Neural cell (in vitro differentiated cells): ENCODE data around the gene C10orf62. TPM values are rescaled to one million over a fixed set of nuclear protein-coding genes. Genes with fewer than 3 reads are reported as not detected.

Experiments
- H2AFZ ChIP-seq: fragments of 200-600, 300-800 bp; sonication (generic), shearing (Covaris generic); 2 replicates; pipeline ENCODE4 v1.6.0; 2014; ENCODE audit warnings: low read depth, mild to moderate bottlenecking, antibody characterized with exemption, low read length, moderate library complexity
- H3F3A ChIP-seq: fragments of 200-600 bp; shearing (Covaris generic); 2 replicates; pipeline ENCODE4 v1.6.1; 2016; ENCODE audit warnings: mild to moderate bottlenecking, moderate library complexity, mixed read lengths, antibody characterized with exemption, low read length; ENCODE audit not compliant: insufficient read depth, poor library complexity, severe bottlenecking
- H3K27ac ChIP-seq: fragments of 200-600, 300-800 bp; sonication (generic), shearing (Covaris generic); 2 replicates; pipeline ENCODE4 v1.5.1; 2014; ENCODE audit warnings: mild to moderate bottlenecking, low read length, moderate library complexity
- H3K27me3 ChIP-seq: fragments of 300-800, 200-600 bp; sonication (generic), shearing (Covaris generic); 2 replicates; pipeline ENCODE4 v1.6.0; 2014; ENCODE audit warnings: mild to moderate bottlenecking, low read depth, low read length, moderate library complexity; ENCODE audit not compliant: insufficient read depth
- H3K36me3 ChIP-seq: fragments of 300-800, 200-600 bp; sonication (generic), shearing (Covaris generic); 2 replicates; pipeline ENCODE4 v1.5.1; 2014; ENCODE audit warnings: mild to moderate bottlenecking, antibody characterized with exemption, low read length, moderate library complexity; ENCODE audit not compliant: insufficient read depth
- H3K4me2 ChIP-seq: fragments of 300-800, 200-600 bp; sonication (generic), shearing (Covaris generic); 2 replicates; pipeline ENCODE4 v1.6.0; 2014; ENCODE audit warnings: mild to moderate bottlenecking, low read length
- H3K4me3 ChIP-seq: fragments of 300-800, 200-600 bp; sonication (generic), shearing (Covaris generic); 2 replicates; pipeline ENCODE4 v1.5.1; 2014; ENCODE audit warnings: mild to moderate bottlenecking, low read length, moderate library complexity
- H3K79me2 ChIP-seq: fragments of 200-600 bp; shearing (Covaris generic); replicated peaks from 2 replicates; pipeline ENCODE4 v1.6.0; 2014; ENCODE audit warnings: mild to moderate bottlenecking, low read length, moderate library complexity; ENCODE audit not compliant: insufficient read depth
- H3K9ac ChIP-seq: fragments of 300-800, 200-600 bp; sonication (generic), shearing (Covaris generic); 2 replicates; pipeline ENCODE4 v1.6.1; 2016; ENCODE audit warnings: mild to moderate bottlenecking, low read length, mixed read lengths
- H3K9me2 ChIP-seq: fragments of 200-600 bp; shearing (Covaris generic); 2 replicates; pipeline ENCODE4 v1.6.1; 2016; ENCODE audit warnings: mild to moderate bottlenecking, low read length, mixed read lengths; ENCODE audit not compliant: insufficient read depth
- H3K9me3 ChIP-seq: fragments of 200-600, 300-800 bp; sonication (generic), shearing (Covaris generic); 2 replicates; pipeline ENCODE4 v1.6.1; 2016; ENCODE audit warnings: mild to moderate bottlenecking, mixed run types, low read length, moderate library complexity, mixed read lengths
- H4K20me1 ChIP-seq: fragments of 200-600 bp; shearing (Covaris generic); 2 replicates; pipeline ENCODE4 v1.6.1; 2016; ENCODE audit warnings: mild to moderate bottlenecking, mixed run types; ENCODE audit not compliant: insufficient read depth
- EP300 ChIP-seq: fragments of 450-650 bp; conservative IDR thresholded peaks from 2 replicates; pipeline ENCODE4 v1.6.1; 2014; ENCODE audit warnings: antibody characterized with exemption, mild to moderate bottlenecking, moderate library complexity; ENCODE audit not compliant: poor library complexity, severe bottlenecking
- EZH2 ChIP-seq: fragments of 200-600, 300-800 bp; shearing (Covaris generic), sonication (generic); IDR thresholded peaks from 2 replicates; pipeline ENCODE4 v1.6.1; 2014; ENCODE audit warnings: antibody characterized with exemption, low read length, borderline replicate concordance, mild to moderate bottlenecking; ENCODE audit not compliant: insufficient read depth, poor library complexity, severe bottlenecking
- MXI1 ChIP-seq: fragments of 450-650 bp; conservative IDR thresholded peaks from 2 replicates; pipeline ENCODE4 v1.6.1; 2014; ENCODE audit warnings: antibody characterized with exemption, mild to moderate bottlenecking; ENCODE audit not compliant: poor library complexity, severe bottlenecking
- POLR2AphosphoS5 ChIP-seq: IDR thresholded peaks from 2 replicates; pipeline ENCODE4 v1.6.1; 2012
- RAD21 ChIP-seq: fragments of 450-650 bp; conservative IDR thresholded peaks from 2 replicates; pipeline ENCODE4 v1.6.1; 2014; ENCODE audit warnings: antibody characterized with exemption, mild to moderate bottlenecking, moderate library complexity
- SMC3 ChIP-seq: fragments of 450-650 bp; conservative IDR thresholded peaks from 2 replicates; pipeline ENCODE4 v1.6.1; 2014; ENCODE audit warnings: antibody characterized with exemption, mild to moderate bottlenecking, moderate library complexity; ENCODE audit not compliant: poor library complexity
- TAF1 ChIP-seq: IDR thresholded peaks from 2 replicates; pipeline ENCODE4 v1.6.1; 2012; ENCODE audit warnings: low read depth
- polyA plus RNA-seq: library from polyadenylated mRNA; depleted of rRNA; stranded (reverse); fragments of >200 nt; gene quantifications from 2 replicates; pipeline ENCODE4 v1.2.3, GENCODE V29; 2014
- TF ChIP-seq, protein P1 (sequence below): IDR thresholded peaks from 2 replicates; pipeline ENCODE4 v1.6.1; 2012; ENCODE audit warnings: borderline replicate concordance
- TF ChIP-seq, protein P2 (sequence below): fragments of 450-650 bp; IDR thresholded peaks from 2 replicates; pipeline ENCODE4 v1.5.1; 2014; ENCODE audit warnings: antibody characterized with exemption, mild to moderate bottlenecking, moderate library complexity; ENCODE audit not compliant: poor library complexity, severe bottlenecking

Gene C10orf62
- polyA plus RNA-seq, 1 donor from 2014 or later, result not detected

DNA sequence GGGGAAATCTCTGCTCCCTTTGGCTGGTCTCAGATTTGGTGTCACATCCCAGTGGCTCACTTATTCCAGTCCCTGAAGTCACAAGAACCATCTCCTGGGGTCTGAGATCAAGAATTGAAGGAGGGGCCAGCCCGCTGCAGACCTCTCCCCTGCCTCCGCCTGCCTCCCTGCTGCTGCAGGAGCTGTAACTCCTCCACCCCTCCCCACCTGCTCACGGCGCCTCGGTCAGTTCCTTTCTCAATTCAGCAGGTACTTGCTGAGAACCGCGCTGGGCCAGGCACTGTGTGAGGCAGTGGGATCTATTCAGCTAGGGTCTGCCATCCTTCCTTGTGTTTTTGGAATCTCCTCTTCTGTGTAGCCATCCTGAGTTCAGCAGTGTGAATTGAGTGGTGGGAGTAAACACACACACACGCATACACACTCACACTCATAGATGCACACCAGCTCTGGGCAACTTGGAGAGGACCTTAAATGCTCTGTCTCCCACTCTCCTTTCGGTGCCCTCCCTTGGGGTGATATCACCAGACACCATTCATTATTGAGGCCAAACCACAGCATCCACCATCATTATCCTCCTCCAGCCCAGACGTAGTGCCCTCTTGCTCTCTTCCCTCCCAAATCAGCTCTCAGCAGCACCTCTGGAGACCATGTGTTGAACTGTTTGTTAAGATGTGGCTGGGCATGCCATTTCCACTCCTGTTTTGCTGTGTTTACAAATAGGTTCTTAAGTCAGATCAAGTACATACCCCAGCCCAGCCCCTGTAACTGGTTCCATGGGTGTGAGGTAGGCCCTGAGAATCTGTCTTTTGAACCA lies 39.0 kb upstream of the C10orf62 start:
- no peaks in the 10 kb centered on the region for H3K36me3 ChIP-seq
- H3K27me3 ChIP-seq, result no peaks in the 10 kb centered on the region
- no peak overlapping the region for H3K4me2 ChIP-seq
- no peaks in the 10 kb centered on the region for H3F3A ChIP-seq
- no peak overlapping the region for H2AFZ ChIP-seq
- H3K4me3 ChIP-seq, result no peak overlapping the region
- no peaks in the 10 kb centered on the region for H3K9me2 ChIP-seq
- no peak overlapping the region for H3K9ac ChIP-seq
- no peak for TF ChIP-seq SMC3
- TF ChIP-seq EP300, result no peak
- TF ChIP-seq, protein P1, sequence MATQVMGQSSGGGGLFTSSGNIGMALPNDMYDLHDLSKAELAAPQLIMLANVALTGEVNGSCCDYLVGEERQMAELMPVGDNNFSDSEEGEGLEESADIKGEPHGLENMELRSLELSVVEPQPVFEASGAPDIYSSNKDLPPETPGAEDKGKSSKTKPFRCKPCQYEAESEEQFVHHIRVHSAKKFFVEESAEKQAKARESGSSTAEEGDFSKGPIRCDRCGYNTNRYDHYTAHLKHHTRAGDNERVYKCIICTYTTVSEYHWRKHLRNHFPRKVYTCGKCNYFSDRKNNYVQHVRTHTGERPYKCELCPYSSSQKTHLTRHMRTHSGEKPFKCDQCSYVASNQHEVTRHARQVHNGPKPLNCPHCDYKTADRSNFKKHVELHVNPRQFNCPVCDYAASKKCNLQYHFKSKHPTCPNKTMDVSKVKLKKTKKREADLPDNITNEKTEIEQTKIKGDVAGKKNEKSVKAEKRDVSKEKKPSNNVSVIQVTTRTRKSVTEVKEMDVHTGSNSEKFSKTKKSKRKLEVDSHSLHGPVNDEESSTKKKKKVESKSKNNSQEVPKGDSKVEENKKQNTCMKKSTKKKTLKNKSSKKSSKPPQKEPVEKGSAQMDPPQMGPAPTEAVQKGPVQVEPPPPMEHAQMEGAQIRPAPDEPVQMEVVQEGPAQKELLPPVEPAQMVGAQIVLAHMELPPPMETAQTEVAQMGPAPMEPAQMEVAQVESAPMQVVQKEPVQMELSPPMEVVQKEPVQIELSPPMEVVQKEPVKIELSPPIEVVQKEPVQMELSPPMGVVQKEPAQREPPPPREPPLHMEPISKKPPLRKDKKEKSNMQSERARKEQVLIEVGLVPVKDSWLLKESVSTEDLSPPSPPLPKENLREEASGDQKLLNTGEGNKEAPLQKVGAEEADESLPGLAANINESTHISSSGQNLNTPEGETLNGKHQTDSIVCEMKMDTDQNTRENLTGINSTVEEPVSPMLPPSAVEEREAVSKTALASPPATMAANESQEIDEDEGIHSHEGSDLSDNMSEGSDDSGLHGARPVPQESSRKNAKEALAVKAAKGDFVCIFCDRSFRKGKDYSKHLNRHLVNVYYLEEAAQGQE, result no peak
- TF ChIP-seq POLR2AphosphoS5, result no peak
- no peak for TF ChIP-seq TAF1
- TF ChIP-seq MXI1, result no peak
- no peak for TF ChIP-seq RAD21
- TF ChIP-seq, protein P2, sequence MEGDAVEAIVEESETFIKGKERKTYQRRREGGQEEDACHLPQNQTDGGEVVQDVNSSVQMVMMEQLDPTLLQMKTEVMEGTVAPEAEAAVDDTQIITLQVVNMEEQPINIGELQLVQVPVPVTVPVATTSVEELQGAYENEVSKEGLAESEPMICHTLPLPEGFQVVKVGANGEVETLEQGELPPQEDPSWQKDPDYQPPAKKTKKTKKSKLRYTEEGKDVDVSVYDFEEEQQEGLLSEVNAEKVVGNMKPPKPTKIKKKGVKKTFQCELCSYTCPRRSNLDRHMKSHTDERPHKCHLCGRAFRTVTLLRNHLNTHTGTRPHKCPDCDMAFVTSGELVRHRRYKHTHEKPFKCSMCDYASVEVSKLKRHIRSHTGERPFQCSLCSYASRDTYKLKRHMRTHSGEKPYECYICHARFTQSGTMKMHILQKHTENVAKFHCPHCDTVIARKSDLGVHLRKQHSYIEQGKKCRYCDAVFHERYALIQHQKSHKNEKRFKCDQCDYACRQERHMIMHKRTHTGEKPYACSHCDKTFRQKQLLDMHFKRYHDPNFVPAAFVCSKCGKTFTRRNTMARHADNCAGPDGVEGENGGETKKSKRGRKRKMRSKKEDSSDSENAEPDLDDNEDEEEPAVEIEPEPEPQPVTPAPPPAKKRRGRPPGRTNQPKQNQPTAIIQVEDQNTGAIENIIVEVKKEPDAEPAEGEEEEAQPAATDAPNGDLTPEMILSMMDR, result no peak
- no peak for TF ChIP-seq EZH2
- H3K9me3 ChIP-seq, result no peaks in the 10 kb centered on the region
- H3K79me2 ChIP-seq, result no peaks in the 10 kb centered on the region
- H3K27ac ChIP-seq, result no peak overlapping the region
- no peaks in the 10 kb centered on the region for H4K20me1 ChIP-seq

DNA sequence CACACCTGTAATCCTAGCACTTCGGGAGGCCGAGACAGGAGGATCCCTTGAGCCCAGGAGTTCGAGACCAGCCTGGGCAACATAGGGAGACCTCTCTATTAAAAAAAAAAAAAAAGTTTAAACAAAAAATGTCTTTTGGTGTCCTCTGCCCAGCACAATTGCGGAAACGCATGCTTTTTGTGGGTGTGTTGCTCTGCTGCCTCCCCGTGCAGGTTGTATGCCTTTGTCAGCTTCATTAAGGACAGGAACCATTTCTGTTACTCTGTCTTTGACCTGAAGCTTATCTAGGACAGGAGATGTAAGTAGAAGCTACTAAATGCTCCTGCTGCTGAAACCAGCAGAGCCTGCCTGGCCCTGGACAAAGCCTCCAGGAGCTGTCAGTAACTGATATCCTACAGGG lies 38.2 kb upstream of the C10orf62 start:
- Histone ChIP-seq H3K27ac (no peak overlapping the region), H3K9ac (no peak overlapping the region)
- TF ChIP-seq TAF1, result no peak

More for the DNA sequence above, 38.2 kb upstream of the C10orf62 start:
- no peaks in the 10 kb centered on the region for H4K20me1 ChIP-seq
- H3K9me2 ChIP-seq, result no peaks in the 10 kb centered on the region
- no peaks in the 10 kb centered on the region for H3K36me3 ChIP-seq
- no peak overlapping the region for H2AFZ ChIP-seq
- no peaks in the 10 kb centered on the region for H3K27me3 ChIP-seq
- no peak overlapping the region for H3K4me3 ChIP-seq
- H3K4me2 ChIP-seq, result no peak overlapping the region
- H3K79me2 ChIP-seq, result no peaks in the 10 kb centered on the region
- no peaks in the 10 kb centered on the region for H3F3A ChIP-seq
- no peaks in the 10 kb centered on the region for H3K9me3 ChIP-seq
